Immature natural killer cell (primary cell): ENCODE data around the gene LCLAT1. TPM values are rescaled to one million over a fixed set of nuclear protein-coding genes. Genes with fewer than 3 reads are reported as not detected.

ENCODE experiments used
- DNase-seq, 3 donors: peaks; one replicate each; pipeline ENCODE4 v3.0.0; 2022; ENCODE audit warnings: mixed read lengths in 1 of 3
- H3K27ac Mint-ChIP-seq, 6 donors: one replicate each; pipeline ENCODE4 v1.8.0; 2020; ENCODE audit warnings: mixed read lengths in 6 of 6, mild to moderate bottlenecking in 5 of 6, inconsistent platforms in 4 of 6, moderate library complexity in 3 of 6
- H3K27me3 Mint-ChIP-seq, 3 donors: one replicate each; pipeline ENCODE4 v1.8.0; 2020 to 2021; ENCODE audit warnings: low read depth in 3 of 3, mild to moderate bottlenecking in 3 of 3, mixed read lengths in 3 of 3, moderate library complexity in 3 of 3, inconsistent platforms in 1 of 3
- H3K36me3 Mint-ChIP-seq, 3 donors: one replicate each; pipeline ENCODE4 v1.8.0; 2020; ENCODE audit warnings: mixed read lengths in 3 of 3, inconsistent platforms in 2 of 3, mild to moderate bottlenecking in 2 of 3
- H3K4me1 Mint-ChIP-seq, 2 donors: one replicate each; pipeline ENCODE4 v1.8.0; 2020; ENCODE audit warnings: inconsistent platforms in 2 of 2, mild to moderate bottlenecking in 2 of 2, mixed read lengths in 2 of 2, moderate library complexity in 1 of 2
- H3K4me3 Mint-ChIP-seq, 5 donors: one replicate each; pipeline ENCODE4 v1.8.0; 2020; ENCODE audit warnings: mild to moderate bottlenecking in 5 of 5, mixed read lengths in 5 of 5, inconsistent platforms in 3 of 5, moderate library complexity in 3 of 5
- H3K9me3 Mint-ChIP-seq, 6 donors: one replicate each; pipeline ENCODE4 v1.8.0; 2020; ENCODE audit warnings: mild to moderate bottlenecking in 6 of 6, mixed read lengths in 6 of 6, inconsistent platforms in 4 of 6, moderate library complexity in 3 of 6
- polyA plus RNA-seq, 3 donors: library from polyadenylated mRNA; unstranded; fragments of 300-500 nt; fragmentation: Illumina TruSeq; gene quantifications; one replicate each; pipeline ENCODE4 v1.2.3, GENCODE V29; 2021

Gene LCLAT1
- polyA plus RNA-seq, 3 donors from 2014 or later, result 4.7 to 13.5 (median 5.4) TPM

- Mint-ChIP-seq H3K9me3 (no peaks in the 10 kb centered on the region), H3K4me3 (no peak overlapping the region), H3K27me3 (peaks cover 2 to 5% (median 3%) of the 10 kb centered on the region in 3 donors), H3K27ac (no peak overlapping the region), H3K36me3 (peaks cover 0 to 7% (median 0%) of the 10 kb centered on the region in 3 donors), H3K4me1 (no peaks in the 10 kb centered on the region)
- DNase-seq, result no peak
Measured at GRCh38 chr2:30647752-30648457, 200.9 kb downstream of the LCLAT1 start.

- peaks cover 0 to 4% (median 0%) of the 10 kb centered on the region in 3 donors for H3K36me3 Mint-ChIP-seq
- no peak overlapping the region for H3K27ac Mint-ChIP-seq
- H3K4me1 Mint-ChIP-seq, result no peaks in the 10 kb centered on the region
- no peak overlapping the region for H3K4me3 Mint-ChIP-seq
- DNase-seq, result no peak
- no peaks in the 10 kb centered on the region for H3K9me3 Mint-ChIP-seq
- H3K27me3 Mint-ChIP-seq, result peaks cover 2 to 9% (median 3%) of the 10 kb centered on the region in 3 donors
Measured at GRCh38 chr2:30649278-30649677, 202.2 kb downstream of the LCLAT1 start.

- peaks cover 2 to 9% (median 3%) of the 10 kb centered on the region in 3 donors for H3K27me3 Mint-ChIP-seq
Measured at GRCh38 chr2:30649828-30650227, 202.8 kb downstream of the LCLAT1 start.

GRCh38 chr2:30652271-30652915, 205.3 kb downstream of the LCLAT1 start:
- Mint-ChIP-seq H3K4me3 (no peak overlapping the region), H3K27me3 (peaks cover 0 to 8% (median 1%) of the 10 kb centered on the region in 3 donors), H3K27ac (no peak overlapping the region), H3K4me1 (no peaks in the 10 kb centered on the region), H3K36me3 (no peaks in the 10 kb centered on the region), H3K9me3 (no peaks in the 10 kb centered on the region)
- DNase-seq, result no peak

More at GRCh38 chr2:30649828-30650227, 202.8 kb downstream of the LCLAT1 start:
- no peaks in the 10 kb centered on the region for H3K9me3 Mint-ChIP-seq
- no peaks in the 10 kb centered on the region for H3K4me1 Mint-ChIP-seq
- H3K4me3 Mint-ChIP-seq, result no peak overlapping the region
- no peak for DNase-seq
- H3K36me3 Mint-ChIP-seq, result no peaks in the 10 kb centered on the region
- no peak overlapping the region for H3K27ac Mint-ChIP-seq

- H3K36me3 Mint-ChIP-seq, result no peaks in the 10 kb centered on the region
- H3K27ac Mint-ChIP-seq, result no peak overlapping the region
- H3K4me1 Mint-ChIP-seq, result no peaks in the 10 kb centered on the region
- H3K4me3 Mint-ChIP-seq, result no peak overlapping the region
- no peak for DNase-seq
- H3K27me3 Mint-ChIP-seq, result peaks cover 0 to 8% (median 1%) of the 10 kb centered on the region in 3 donors
- no peaks in the 10 kb centered on the region for H3K9me3 Mint-ChIP-seq
Measured at GRCh38 chr2:30653847-30654246, 206.8 kb downstream of the LCLAT1 start.

GRCh38 chr2:30654404-30654803, 207.4 kb downstream of the LCLAT1 start:
- DNase-seq, result no peak
- Mint-ChIP-seq H3K4me3 (no peak overlapping the region), H3K4me1 (no peaks in the 10 kb centered on the region), H3K36me3 (no peaks in the 10 kb centered on the region), H3K9me3 (no peaks in the 10 kb centered on the region), H3K27ac (no peak overlapping the region), H3K27me3 (peaks cover 0 to 8% (median 1%) of the 10 kb centered on the region in 3 donors)

GRCh38 chr2:30655211-30655610, 208.2 kb downstream of the LCLAT1 start:
- no peaks in the 10 kb centered on the region for H3K36me3 Mint-ChIP-seq
- no peak for DNase-seq
- no peak overlapping the region for H3K27ac Mint-ChIP-seq
- H3K4me3 Mint-ChIP-seq, result no peak overlapping the region
- no peaks in the 10 kb centered on the region for H3K9me3 Mint-ChIP-seq
- no peaks in the 10 kb centered on the region for H3K4me1 Mint-ChIP-seq
- peaks cover 0 to 13% (median 1%) of the 10 kb centered on the region in 3 donors for H3K27me3 Mint-ChIP-seq

- Mint-ChIP-seq H3K27ac (no peak overlapping the region), H3K4me3 (no peak overlapping the region), H3K36me3 (no peaks in the 10 kb centered on the region), H3K9me3 (no peaks in the 10 kb centered on the region), H3K4me1 (no peaks in the 10 kb centered on the region), H3K27me3 (peaks cover 0 to 13% (median 1%) of the 10 kb centered on the region in 3 donors)
- no peak for DNase-seq
Measured at GRCh38 chr2:30655660-30656059, 208.6 kb downstream of the LCLAT1 start.

GRCh38 chr2:30656079-30656478, 209.0 kb downstream of the LCLAT1 start:
- Mint-ChIP-seq H3K4me3 (no peak overlapping the region), H3K4me1 (no peaks in the 10 kb centered on the region), H3K9me3 (no peaks in the 10 kb centered on the region), H3K36me3 (no peaks in the 10 kb centered on the region), H3K27me3 (peaks cover 0 to 12% (median 1%) of the 10 kb centered on the region in 3 donors), H3K27ac (no peak overlapping the region)
- no peak for DNase-seq

GRCh38 chr2:30661173-30662107, 214.4 kb downstream of the LCLAT1 start:
- Mint-ChIP-seq H3K4me3 (no peak overlapping the region), H3K27ac (no peak overlapping the region), H3K36me3 (no peaks in the 10 kb centered on the region), H3K27me3 (peaks cover 0 to 8% (median 1%) of the 10 kb centered on the region in 3 donors), H3K4me1 (peaks cover 0 to under 1% of the 10 kb centered on the region in 2 donors), H3K9me3 (no peaks in the 10 kb centered on the region)
- DNase-seq, result no peak

GRCh38 chr2:30662268-30663131, 215.5 kb downstream of the LCLAT1 start:
- peaks cover 0 to 6% of the 10 kb centered on the region in 2 donors for H3K4me1 Mint-ChIP-seq
- no peaks in the 10 kb centered on the region for H3K36me3 Mint-ChIP-seq
- DNase-seq, result no peak
- H3K27ac Mint-ChIP-seq, result no peak overlapping the region
- H3K27me3 Mint-ChIP-seq, result peaks cover 0 to 5% (median 0%) of the 10 kb centered on the region in 3 donors
- H3K4me3 Mint-ChIP-seq, result no peak overlapping the region
- no peaks in the 10 kb centered on the region for H3K9me3 Mint-ChIP-seq

GRCh38 chr2:30663321-30663720, 216.3 kb downstream of the LCLAT1 start:
- Mint-ChIP-seq H3K9me3 (no peaks in the 10 kb centered on the region), H3K27me3 (peaks cover 0 to 5% (median 0%) of the 10 kb centered on the region in 3 donors), H3K4me3 (no peak overlapping the region), H3K36me3 (no peaks in the 10 kb centered on the region), H3K27ac (no peak overlapping the region), H3K4me1 (peaks cover 0 to 6% of the 10 kb centered on the region in 2 donors)
- no peak for DNase-seq

GRCh38 chr2:30663806-30664205, 216.8 kb downstream of the LCLAT1 start:
- no peak for DNase-seq
- Mint-ChIP-seq H3K4me1 (peaks cover 0 to 6% of the 10 kb centered on the region in 2 donors), H3K9me3 (peaks cover 0 to 4% (median 0%) of the 10 kb centered on the region in 6 donors), H3K36me3 (no peaks in the 10 kb centered on the region), H3K27ac (no peak overlapping the region), H3K27me3 (peaks cover 0 to 5% (median 0%) of the 10 kb centered on the region in 3 donors), H3K4me3 (no peak overlapping the region)
